Tibial artery (tissue), 4 donors: ENCODE results near the gene APBB1.

Source experiments
- DNase-seq, 2 donors: peaks; one replicate each; pipeline ENCODE4 v3.0.0-alpha.2; 2019
- H3K27ac ChIP-seq, 2 donors: fragments of 200-600 bp; sonication (generic) in 1 of 2; 1 replicate in 1 of 2; 2 replicates in 1 of 2; pipeline ENCODE4 v1.5.1; 2018 to 2019; ENCODE audit warnings: mild to moderate bottlenecking in 1 of 2
- H3K27me3 ChIP-seq, 2 donors: fragments of 200-600 bp; sonication (generic) in 1 of 2; one replicate each; pipeline versions ENCODE4 v1.5.1 to v1.6.0; 2016 to 2019
- H3K36me3 ChIP-seq, 3 donors: fragments of 200-600 bp; sonication (generic) in 2 of 3; one replicate each; pipeline ENCODE4 v1.5.1; 2016 to 2019; ENCODE audit warnings: mild to moderate bottlenecking in 2 of 3
- H3K4me1 ChIP-seq, 4 donors: fragments of 200-600 bp; sonication (generic) in 2 of 4; 1 replicate in 3 of 4; 2 replicates in 1 of 4; pipeline ENCODE4 v1.5.1; 2016 to 2019
- H3K4me3 ChIP-seq, 2 donors: fragments of 200-600 bp; sonication (generic) in 1 of 2; 1 replicate in 1 of 2; 2 replicates in 1 of 2; pipeline ENCODE4 v1.5.1; 2018 to 2019; ENCODE audit warnings: mild to moderate bottlenecking in 2 of 2
- H3K9me3 ChIP-seq, 3 donors: fragments of 200-600 bp; sonication (generic) in 1 of 3; one replicate each; pipeline ENCODE4 v1.5.1; 2016 to 2019
- intact Hi-C: fragments of 100-400 bp; cut with DNase I; formaldehyde crosslinking; loops from one replicate; pipeline ENCODE4 v1.15.0; 2023; ENCODE audit warnings: low total_unique reads
- TF ChIP-seq, protein P1 (sequence below), 2 experiments: fragments of 200-600 bp in 1 of 2; fragments of 450-650 bp in 1 of 2; IDR thresholded peaks; one replicate each; pipeline ENCODE4 v1.5.1; 2017 to 2019; ENCODE audit warnings: antibody characterized with exemption in 2 of 2, mild to moderate bottlenecking in 1 of 2, moderate library complexity in 1 of 2

Gene APBB1

DNA sequence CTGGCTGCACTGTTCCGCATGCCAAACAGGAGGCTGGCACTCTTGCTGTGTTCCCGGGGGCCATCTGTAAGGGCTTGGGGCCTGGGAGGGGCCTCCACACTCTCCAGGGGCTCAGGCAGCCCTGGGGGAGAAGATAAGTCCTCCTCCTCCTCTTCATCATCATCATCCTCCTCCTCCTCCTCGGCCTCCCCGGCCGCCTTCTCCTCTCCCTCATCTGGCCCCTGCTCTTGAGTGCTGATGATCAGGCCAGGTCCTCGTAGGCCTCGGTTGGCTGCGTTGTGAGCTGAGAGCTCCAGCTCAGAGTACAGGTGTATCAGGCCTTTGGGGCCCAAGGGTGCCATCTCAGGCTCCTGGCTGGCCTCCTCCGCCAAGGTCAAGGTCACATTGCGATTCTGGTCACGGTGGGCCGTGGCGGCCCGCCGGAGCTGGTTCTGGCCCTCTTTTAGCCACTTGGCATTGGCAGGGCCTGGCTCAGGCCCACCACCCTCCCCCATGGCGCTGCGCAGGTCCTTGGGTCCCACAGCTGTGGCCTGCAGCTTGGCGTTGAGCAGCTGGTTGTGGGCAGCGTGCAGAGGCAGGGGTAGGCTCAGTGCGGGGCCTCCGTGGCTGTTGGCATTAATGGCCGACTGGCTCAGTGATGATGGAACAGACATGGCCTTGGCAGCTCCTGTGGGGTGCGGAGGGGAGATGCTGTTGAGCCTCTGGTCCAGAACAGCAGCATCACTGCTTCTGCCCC lies 8.0 kb downstream of the APBB1 start:
- Histone ChIP-seq H3K36me3 (peaks cover 9 to 30% (median 15%) of the 10 kb centered on the region in 3 donors), H3K27me3 (no peaks in the 10 kb centered on the region), H3K4me1 (peaks cover 0 to 11% (median under 1%) of the 10 kb centered on the region in 4 donors), H3K27ac (no peak overlapping the region), H3K4me3 (no peak overlapping the region), H3K9me3 (no peaks in the 10 kb centered on the region)
- intact Hi-C loops: no loop called here
- no peak for DNase-seq
- TF ChIP-seq, protein P1, sequence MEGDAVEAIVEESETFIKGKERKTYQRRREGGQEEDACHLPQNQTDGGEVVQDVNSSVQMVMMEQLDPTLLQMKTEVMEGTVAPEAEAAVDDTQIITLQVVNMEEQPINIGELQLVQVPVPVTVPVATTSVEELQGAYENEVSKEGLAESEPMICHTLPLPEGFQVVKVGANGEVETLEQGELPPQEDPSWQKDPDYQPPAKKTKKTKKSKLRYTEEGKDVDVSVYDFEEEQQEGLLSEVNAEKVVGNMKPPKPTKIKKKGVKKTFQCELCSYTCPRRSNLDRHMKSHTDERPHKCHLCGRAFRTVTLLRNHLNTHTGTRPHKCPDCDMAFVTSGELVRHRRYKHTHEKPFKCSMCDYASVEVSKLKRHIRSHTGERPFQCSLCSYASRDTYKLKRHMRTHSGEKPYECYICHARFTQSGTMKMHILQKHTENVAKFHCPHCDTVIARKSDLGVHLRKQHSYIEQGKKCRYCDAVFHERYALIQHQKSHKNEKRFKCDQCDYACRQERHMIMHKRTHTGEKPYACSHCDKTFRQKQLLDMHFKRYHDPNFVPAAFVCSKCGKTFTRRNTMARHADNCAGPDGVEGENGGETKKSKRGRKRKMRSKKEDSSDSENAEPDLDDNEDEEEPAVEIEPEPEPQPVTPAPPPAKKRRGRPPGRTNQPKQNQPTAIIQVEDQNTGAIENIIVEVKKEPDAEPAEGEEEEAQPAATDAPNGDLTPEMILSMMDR (IDR thresholded peaks at IDR 0.05): no peak

DNA sequence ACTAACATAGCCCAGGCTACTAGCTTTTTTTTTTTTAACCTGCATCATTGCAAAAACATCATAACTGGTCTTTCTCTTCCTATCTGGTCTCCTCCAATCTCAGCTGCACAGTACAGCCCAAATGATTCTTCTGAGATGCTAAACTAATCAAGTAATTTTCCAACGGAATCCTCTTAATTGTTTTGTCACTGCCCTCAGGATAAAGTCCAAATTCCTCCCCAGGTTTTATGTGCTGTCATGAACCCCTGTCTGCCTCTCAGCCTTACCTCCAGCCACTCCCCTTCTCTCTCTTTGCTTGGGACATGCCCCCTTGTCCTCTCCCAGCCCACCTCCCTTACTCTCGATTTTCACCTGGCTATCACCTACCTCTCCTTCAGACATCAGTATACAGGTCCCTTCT lies 12.5 kb downstream of the APBB1 start:
- no peak overlapping the region for H3K4me3 ChIP-seq
- H3K27me3 ChIP-seq: no peaks in the 10 kb centered on the region
- H3K36me3 ChIP-seq: peaks cover 22 to 59% (median 33%) of the 10 kb centered on the region in 3 donors
- peaks cover 0 to 11% (median 3%) of the 10 kb centered on the region in 4 donors for H3K4me1 ChIP-seq
- no peak overlapping the region for H3K27ac ChIP-seq
- TF ChIP-seq, protein P1 (IDR thresholded peaks at IDR 0.05): no peak
- no peak for DNase-seq
- intact Hi-C loops: no loop called here
- no peaks in the 10 kb centered on the region for H3K9me3 ChIP-seq

DNA sequence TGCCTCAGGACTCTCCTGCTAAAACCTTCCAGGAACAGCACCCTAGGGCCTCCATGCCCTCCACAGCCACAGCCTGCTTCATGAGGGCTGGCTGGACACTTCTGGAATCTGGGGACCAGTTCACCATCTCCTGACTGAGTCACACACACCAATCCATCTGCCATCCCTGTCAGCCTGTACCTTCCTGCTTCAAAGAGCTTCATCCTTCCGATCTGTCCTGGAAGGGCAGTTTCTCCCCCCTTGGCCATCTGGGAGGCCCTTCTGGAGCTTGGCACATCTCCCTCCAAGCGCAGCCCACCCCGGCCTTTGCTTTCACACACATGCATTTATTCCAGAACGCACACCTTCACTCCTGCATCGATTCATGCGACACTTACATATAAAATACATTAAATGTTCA lies 13.0 kb downstream of the APBB1 start:
- Histone ChIP-seq H3K36me3 (peaks cover 27 to 59% (median 33%) of the 10 kb centered on the region in 3 donors), H3K9me3 (no peaks in the 10 kb centered on the region), H3K4me1 (peaks cover 0 to 11% (median 3%) of the 10 kb centered on the region in 4 donors)

DNA sequence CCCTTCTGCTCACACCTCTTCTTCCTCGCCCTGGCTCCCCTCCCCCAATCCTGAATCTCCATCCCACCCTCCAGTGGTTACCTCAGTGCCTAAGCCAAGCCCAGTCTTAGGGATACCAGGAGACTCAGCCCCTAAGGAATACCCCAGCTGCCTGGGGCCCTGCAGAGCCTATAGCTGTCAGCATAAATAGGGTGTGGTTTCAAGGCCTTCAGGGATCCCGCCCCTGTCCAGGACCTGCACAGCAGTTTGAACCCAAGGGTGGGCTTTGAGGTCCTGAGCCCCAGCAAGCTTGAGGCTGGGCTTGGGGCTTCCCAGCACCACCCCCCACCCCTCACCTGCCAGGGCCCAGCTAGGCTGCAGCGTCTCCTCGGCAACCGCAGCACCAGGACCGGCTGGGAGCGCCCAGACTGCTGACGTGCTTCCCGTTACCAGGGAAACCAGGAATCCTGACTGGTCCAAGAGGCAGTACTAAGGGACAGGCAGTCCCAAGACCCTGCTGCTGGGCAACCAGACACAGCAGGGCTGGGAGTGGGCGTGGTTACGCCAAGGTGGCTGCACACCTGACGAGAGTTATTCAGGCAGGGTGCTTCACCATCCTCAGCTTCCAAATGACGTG lies 13.7 kb downstream of the APBB1 start:
- H3K9me3 ChIP-seq: no peaks in the 10 kb centered on the region
- intact Hi-C loops: no loop called here
- H3K36me3 ChIP-seq: peaks cover 30 to 59% (median 33%) of the 10 kb centered on the region in 3 donors
- H3K27ac ChIP-seq: no peak overlapping the region
- no peaks in the 10 kb centered on the region for H3K27me3 ChIP-seq
- TF ChIP-seq, protein P1 (IDR thresholded peaks at IDR 0.05): no peak
- no peak for DNase-seq
- no peak overlapping the region for H3K4me3 ChIP-seq
- peaks cover 0 to 11% (median 3%) of the 10 kb centered on the region in 4 donors for H3K4me1 ChIP-seq

More for the DNA sequence above, 13.0 kb downstream of the APBB1 start:
- TF ChIP-seq, protein P1 (IDR thresholded peaks at IDR 0.05): no peak
- H3K27me3 ChIP-seq: no peaks in the 10 kb centered on the region
- no peak for DNase-seq
- H3K4me3 ChIP-seq: no peak overlapping the region
- H3K27ac ChIP-seq: no peak overlapping the region
- intact Hi-C loops: no loop called here

DNA sequence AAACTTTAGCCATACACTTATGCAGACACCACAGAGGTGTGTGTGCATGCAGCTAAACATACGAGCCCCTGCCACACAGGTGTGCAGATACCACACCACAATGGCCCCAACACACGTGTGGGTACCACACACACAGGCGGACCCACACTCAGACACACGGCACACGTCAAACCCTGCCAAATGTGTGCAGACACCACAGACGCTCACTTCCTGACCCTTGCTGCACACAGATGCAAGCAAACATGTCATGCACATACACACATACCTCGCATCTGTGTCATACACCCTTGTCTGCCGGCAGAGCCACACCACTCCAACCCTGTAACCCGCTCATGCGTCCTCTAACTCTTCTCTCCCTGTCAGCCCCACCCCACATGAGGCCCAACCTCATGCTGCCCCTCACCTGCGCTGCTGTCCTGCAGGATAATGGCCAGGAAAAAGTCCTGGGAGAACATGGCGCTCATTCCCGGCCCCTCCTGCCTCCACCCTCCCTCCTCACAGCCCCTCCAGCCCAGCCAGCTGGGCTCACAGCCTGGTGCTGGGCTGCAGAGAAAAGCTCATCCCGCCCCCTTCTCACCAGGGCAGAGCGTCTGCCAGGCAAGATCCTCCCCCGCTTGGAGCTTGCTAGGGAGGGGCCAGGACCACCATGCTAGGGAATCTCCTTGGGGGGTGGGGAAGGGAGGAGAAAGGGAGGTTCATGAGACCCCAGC lies 14.4 kb downstream of the APBB1 start:
- no peak for DNase-seq
- H3K36me3 ChIP-seq: peaks cover 24 to 59% (median 34%) of the 10 kb centered on the region in 3 donors
- intact Hi-C loops: no loop called here
- H3K4me1 ChIP-seq: peaks cover 0 to 11% (median 3%) of the 10 kb centered on the region in 4 donors
- H3K9me3 ChIP-seq: no peaks in the 10 kb centered on the region
- H3K4me3 ChIP-seq: no peak overlapping the region
- H3K27ac ChIP-seq: no peak overlapping the region
- H3K27me3 ChIP-seq: no peaks in the 10 kb centered on the region
- TF ChIP-seq, protein P1 (IDR thresholded peaks at IDR 0.05): no peak
